ENCODE results near the gene CIAO2A.
"Not testable (repeated sequence)": the region's sequence is repeated elsewhere in the genome, so short reads cannot be mapped to it uniquely, and the experiment has no call there.

The CIAO2A gene

GRCh38 chr15:64093627-64094417, at the start of gene CIAO2A:
TSS of gene CIAO2A (minus strand) at chr15:64093838. CDS start at chr15:64093768, 70 bp downstream.
- DNase-seq (ENCODE audit: low read depth in 2 of 2): peak; percentile 94 to 96

- DNase-seq (ENCODE audit: low read depth in 2 of 2): no peak
Observed at GRCh38 chr15:64143276-64143675, 49.6 kb upstream of the CIAO2A start.

- no peak for DNase-seq (ENCODE audit: low read depth in 2 of 2)
Observed at GRCh38 chr15:64141798-64142512, 48.3 kb upstream of the CIAO2A start.

DNA sequence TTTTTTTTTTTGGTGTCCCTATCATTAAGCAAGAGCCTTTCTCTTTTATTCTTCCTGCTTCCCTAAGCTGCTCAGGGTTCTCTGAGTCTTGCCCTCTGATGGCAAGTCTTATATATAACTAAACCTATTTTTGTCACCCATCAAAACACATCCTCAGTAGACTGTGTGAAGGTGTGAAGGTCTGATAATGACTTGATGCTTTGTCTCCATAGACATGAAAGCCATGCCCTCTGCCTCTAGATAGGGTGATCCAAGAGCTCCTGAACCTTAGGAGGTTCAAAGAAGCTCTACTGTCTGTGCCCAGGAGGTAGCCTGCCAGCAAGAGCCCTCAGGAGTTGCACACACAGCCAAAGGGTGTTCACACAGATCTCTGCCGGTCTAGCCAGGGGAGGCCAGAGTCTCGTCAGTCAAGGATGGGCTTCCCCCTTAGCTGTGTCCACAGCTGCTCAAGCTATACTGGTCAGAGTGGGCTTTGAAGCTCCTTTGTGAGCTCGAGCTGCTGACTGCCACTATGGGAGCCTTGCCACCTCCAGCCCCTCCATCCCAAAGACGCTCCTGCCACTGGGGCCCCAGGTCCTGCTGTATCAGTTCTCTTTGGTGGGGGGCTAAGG, 44.8 kb upstream of the CIAO2A start:
- no peak for DNase-seq (ENCODE audit: low read depth in 2 of 2)

DNA sequence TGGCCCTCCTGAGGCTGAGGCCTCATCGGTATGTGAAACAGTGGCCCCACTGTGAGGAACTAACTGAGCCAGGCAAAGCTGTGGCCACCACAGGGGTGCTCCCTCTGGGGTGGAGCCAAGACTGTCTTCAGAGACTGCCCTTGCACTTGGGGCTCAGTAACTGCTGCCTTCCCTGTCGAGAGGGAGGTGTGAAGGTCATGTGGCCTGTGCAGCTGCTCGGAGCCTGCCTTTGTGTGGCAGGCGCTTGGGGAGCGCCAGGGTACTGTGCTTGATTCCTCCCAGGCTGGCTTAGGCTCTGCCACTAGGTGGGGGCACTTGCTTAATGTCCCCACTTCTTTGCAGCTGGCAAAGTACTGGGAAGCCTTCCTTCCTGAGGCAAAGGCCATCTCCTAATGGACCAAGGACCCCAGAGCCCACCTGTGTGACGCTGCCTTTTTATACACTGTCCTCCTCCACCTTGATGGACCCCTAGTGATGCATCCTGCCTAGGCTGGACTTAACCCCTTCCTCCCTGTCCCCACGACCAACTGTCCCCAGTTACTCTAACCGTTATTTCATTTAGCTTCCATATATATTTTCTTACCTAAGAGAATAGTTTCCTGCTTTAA, 43.7 kb upstream of the CIAO2A start:
- no peak for DNase-seq (ENCODE audit: low read depth in 2 of 2)

- DNase-seq (ENCODE audit: low read depth in 2 of 2): no peak
Observed at GRCh38 chr15:64136347-64136746, 42.7 kb upstream of the CIAO2A start.

- no peak for DNase-seq (ENCODE audit: low read depth in 2 of 2)
Observed at GRCh38 chr15:64134345-64134829, 40.7 kb upstream of the CIAO2A start.

- DNase-seq (ENCODE audit: low read depth in 2 of 2): no peak
Observed at GRCh38 chr15:64133623-64134344, 40.1 kb upstream of the CIAO2A start.

GRCh38 chr15:64132217-64132616, 38.6 kb upstream of the CIAO2A start:
- DNase-seq (ENCODE audit: low read depth in 2 of 2): no peak

DNA sequence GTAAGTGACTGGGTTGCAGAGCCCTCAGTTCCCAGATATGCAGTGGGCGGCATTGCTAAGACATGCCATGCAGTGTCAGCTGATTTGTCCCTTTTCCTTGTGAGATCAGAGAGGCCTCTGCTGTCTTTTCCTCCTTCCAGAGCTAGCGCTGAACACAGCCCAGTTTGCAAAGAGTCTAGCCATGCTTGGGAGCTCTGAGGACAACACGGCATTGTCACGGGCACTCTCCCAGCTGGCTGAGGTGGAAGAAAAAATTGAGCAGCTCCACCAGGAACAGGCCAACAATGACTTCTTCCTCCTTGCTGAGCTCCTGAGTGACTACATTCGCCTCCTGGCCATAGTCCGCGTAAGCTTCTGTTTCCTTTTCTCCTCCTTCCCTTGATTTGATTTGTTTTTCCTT, 37.9 kb upstream of the CIAO2A start:
- no peak for DNase-seq (ENCODE audit: low read depth in 2 of 2)

GRCh38 chr15:64130159-64130558, 36.5 kb upstream of the CIAO2A start:
- no peak for DNase-seq (ENCODE audit: low read depth in 2 of 2)

- no peak for DNase-seq (ENCODE audit: low read depth in 2 of 2)
Observed at GRCh38 chr15:64127521-64128270, 34.1 kb upstream of the CIAO2A start.

DNA sequence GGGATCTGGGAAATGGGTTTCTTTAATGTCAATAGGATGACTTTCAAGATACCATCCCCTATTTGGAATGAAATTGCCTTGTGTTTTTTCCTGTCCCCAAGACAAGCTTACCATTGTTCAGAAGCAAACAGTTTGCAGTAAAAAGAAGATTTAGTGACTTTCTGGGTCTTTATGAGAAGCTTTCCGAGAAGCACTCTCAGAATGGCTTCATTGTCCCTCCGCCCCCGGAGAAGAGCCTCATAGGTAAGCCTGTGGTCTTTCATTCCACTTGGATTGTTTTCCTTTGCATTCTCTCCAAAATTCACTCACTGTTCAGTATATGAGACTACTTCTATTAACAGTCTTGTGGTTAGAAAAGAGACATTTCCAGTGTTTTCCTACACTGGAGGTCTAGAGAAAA, 32.3 kb upstream of the CIAO2A start:
- DNase-seq (ENCODE audit: low read depth in 2 of 2): no peak

DNA sequence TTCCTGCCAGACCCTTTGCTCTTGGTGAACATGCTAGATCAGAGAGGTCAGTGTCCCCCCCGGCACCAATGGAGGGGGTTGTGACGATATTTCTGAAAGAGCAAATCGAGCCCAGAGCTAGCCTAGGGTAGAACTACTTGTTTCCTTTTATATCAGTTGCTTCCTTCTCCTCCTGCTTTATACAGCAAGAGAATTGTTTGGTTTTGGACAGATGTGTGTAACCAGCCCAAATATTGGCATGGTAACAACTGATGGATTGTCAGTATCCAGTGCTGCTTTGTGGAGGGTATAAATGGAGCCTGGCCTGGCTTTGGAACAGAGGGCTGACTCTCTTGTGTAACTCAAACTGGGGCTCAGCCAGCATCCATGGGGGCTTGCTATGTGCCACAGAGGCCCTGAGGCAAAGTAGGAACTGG, 29.3 kb upstream of the CIAO2A start:
- no peak for DNase-seq (ENCODE audit: low read depth in 2 of 2)

DNA sequence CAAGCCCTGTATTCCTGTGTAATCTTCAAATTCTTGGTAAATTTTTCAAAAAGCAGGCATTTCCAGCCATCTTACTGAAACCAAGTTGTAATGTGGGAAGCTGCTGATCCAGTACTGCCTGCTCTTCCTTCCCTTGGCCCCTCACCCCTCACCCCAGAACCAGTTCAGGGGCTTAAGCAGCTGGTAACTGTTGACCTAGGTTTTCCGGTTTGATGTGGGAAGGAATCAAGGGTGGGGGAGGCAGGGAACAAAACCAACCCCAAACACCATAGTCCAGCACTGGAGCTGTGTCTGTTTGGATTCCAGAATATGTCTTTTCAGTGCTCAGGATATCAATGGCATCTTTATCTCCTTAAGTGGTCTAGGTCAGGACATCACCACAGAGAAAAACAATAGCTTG, 28.8 kb upstream of the CIAO2A start:
- DNase-seq (ENCODE audit: low read depth in 2 of 2): no peak

DNA sequence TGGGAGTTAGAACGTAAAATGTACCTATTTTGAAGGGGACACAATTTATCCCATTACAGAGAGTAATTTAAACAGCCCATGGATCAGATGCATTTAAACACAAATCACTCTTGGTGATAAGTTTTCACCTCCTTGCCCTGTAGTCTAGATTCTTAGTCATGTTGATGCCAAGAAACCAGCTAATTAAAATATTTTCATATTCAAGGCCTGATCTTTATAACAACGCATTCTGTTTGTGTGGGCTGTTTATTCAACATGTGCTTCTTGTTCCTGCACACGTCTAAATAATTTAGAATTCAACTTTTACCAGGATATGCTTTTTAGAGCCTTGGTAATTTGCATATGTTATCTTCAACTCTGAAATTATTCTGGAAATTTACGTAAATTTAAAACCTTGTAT, 28.0 kb upstream of the CIAO2A start:
- no peak for DNase-seq (ENCODE audit: low read depth in 2 of 2)

GRCh38 chr15:64120322-64120721, 26.7 kb upstream of the CIAO2A start:
- DNase-seq (ENCODE audit: low read depth in 2 of 2): not testable (repeated sequence)

DNA sequence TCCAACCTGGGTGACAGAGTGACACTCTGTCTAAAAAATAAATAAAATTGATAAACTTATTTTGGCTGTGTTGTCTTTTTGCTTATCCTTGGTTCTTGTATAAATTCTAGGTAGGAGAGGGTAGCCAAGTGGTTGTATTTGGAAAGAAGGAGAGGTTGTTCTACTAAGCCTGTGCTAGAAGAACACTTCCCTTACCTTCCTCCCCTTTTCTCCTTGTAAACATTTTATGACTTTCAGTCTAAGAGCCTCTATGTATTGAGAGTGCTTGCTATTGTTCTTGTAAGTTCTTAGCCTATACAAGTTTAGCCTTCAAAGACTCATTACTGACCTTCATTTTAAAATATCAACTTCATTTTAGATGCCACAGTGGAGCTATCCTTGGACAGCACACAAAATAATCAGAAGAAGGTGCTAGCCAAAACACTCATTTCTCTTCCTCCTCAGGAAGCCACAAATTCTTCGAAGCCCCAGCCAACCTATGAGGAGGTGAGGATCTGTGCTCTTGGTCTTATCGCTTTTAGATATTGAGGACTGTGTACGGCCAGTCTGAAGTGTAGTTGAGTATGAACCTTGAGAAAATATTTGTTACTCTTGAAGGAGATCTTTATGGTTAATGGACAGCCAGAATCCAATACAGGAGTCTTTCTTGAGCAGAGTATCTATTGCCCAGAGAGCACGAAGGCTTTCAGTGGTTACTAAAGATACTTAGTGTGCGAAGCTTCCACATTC, 24.3 kb upstream of the CIAO2A start:
- DNase-seq (ENCODE audit: low read depth in 2 of 2): no peak

GRCh38 chr15:64112904-64113303, 19.3 kb upstream of the CIAO2A start:
- no peak for DNase-seq (ENCODE audit: low read depth in 2 of 2)
